GM21576 (cell line): Measurements from ENCODE around the gene PRG2.
"Not testable (repeated sequence)": the region's sequence is repeated elsewhere in the genome, so short reads cannot be mapped to it uniquely, and the experiment has no call there.

Experiments
- ATAC-seq: cut with Tn5 transposase; IDR thresholded peaks from one replicate; pipeline ENCODE4 v1.9.1; 2021; ENCODE audit warnings: mild to moderate bottlenecking, moderate library complexity; ENCODE audit not compliant: unreplicated experiment

The PRG2 gene

GRCh38 chr11:57370251-57370650, 20.2 kb downstream of the PRG2 start:
- no peak for ATAC-seq

- ATAC-seq: no peak
Observed at GRCh38 chr11:57368845-57369232, 21.6 kb downstream of the PRG2 start.

- no peak for ATAC-seq
Observed at GRCh38 chr11:57368106-57368844, 22.2 kb downstream of the PRG2 start.

GRCh38 chr11:57364851-57365660, 25.4 kb downstream of the PRG2 start:
- ATAC-seq: no peak

DNA sequence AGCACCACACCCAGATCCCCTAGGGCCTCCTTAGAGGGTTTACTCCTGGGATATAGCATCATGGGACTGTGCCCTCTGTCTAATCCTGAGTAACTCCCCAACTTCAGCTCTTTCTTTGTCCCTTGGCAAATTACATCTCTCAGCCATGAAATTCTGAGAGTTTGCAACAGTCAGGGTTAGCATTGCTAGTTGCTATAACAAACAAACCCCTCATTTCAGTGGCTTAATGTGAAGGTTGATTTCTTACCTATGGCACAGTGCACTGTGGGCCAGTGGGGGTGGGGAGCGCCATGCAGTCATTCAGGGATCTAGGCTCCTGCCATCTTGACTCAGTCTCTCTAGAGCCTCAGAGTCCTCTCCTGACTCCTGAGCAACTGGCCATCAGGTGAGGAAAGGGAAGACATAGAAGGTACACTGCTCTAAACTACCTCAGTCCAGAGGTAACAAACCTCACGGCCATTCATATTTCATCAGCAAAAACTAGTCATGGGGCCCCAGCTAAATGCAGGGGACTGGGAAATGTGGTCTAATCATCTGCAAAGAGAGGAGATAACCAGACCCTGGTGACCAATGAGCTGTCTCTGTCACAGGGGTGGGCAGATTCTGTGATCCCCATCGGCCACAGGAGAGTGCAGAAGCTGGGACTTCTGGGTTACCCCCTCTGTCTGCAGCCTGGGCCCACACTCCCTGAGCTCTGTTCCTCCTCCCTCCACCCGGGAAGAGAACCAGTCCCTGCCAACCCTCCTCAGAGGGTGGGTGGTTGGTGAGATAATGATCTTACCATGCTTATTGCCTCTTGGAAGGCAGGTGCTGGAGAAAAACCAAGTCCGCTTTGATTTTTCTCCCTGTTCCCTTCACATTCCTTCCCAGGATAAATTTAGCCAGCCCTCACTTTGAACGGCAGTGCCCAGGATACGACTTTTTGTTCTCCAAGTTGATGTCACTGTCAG, 27.0 kb downstream of the PRG2 start:
- no peak for ATAC-seq

DNA sequence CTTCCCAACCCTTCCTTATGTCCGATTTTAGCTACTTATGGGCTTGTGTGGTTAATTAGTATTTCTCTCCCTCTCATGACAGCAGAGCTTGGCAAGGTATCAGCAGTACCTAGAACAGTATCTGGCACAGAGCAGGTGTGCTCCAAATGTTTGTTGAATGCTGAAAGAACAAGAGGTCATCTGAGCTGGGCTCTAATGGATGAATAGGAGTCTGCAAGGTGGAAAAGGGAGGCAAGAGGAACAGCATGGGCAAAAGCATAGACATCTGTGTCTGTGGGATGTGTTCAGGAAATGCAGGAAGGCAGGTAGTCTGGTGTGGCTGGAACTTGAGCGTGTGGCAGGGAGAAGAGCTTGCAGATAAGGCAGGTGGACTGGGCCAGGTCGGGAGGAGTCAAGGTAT, 28.5 kb downstream of the PRG2 start:
- no peak for ATAC-seq

- ATAC-seq: not testable (repeated sequence)
Observed at GRCh38 chr11:57361420-57361819, 29.0 kb downstream of the PRG2 start.

- no peak for ATAC-seq
Observed at GRCh38 chr11:57360991-57361390, 29.5 kb downstream of the PRG2 start.

DNA sequence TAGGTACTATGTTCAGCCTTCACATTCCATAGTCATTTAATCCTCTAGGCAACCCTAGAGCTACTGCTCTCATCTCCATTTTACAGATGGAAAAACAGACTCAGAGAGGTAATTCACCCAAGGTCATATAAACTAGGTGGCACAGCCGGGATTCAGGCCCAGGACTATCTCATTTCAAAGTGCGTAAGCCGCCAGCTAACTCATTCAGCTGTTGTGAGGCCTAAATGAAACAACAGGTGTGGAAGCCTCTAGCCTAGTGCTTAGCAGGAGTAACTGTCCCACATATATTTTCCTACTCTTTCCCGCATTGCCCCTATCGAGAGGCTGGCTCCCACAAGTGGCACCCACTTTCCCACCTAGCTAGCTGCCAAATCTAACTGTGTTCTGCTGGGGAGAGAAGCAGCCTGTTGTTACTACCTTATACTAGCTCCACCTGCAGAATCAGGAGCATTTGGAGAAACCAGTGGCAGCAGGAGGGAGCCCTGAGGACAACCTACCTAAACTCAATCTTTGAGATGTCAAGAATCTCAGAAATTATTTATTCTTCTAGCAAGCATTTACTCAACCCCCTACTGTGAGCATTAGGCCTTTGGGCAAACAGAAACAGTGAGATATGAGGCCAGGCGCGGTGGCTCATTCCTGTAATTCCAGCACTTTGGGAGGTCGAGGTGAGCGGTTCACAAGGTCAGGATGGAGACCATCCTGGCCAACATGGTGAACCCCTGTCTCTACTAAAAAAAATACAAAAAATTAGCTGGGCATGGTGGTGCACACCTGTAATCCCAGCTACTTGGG, 30.4 kb downstream of the PRG2 start:
- no peak for ATAC-seq

DNA sequence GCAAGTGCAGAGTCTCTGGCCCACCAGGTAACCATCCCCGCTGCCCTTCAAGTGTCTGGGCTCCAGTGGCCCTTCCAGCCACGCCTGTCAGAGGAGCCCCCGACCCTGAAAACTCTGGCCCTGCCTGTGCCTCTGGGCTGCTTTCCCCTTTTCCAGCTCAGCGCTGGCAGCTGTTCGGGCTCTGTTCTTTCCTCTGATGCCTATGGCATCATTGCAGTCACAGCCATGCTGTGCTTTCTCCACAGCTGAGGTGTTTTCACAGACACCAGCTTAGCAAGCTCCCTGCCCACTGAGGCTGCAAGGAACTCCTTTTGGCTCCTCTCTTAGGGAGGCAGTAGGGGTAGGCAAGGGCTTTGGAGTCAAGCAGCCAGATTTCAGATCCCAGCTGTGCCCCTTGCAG, 31.1 kb downstream of the PRG2 start:
- no peak for ATAC-seq

DNA sequence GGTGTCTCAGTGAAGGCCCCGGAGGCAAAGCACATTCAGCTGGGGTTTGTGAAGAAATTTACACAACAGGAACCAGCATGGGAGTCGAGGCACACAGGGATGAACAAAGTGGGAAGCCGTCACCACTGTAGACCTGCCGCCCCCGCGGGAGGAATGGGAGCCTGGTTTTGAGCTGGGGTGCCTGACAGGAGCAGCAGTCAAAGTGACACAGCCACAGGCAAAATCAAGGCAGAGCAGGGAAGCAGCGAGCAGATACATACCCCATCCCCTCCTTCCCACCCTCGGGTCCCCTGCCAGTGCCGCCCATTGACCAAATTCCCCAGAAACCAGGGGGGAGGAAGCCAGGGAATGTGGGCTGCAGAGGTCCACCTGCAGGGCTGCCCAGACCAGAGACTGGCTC, 31.5 kb downstream of the PRG2 start:
- ATAC-seq: no peak

- no peak for ATAC-seq
Observed at GRCh38 chr11:57358543-57358961, 31.9 kb downstream of the PRG2 start.

DNA sequence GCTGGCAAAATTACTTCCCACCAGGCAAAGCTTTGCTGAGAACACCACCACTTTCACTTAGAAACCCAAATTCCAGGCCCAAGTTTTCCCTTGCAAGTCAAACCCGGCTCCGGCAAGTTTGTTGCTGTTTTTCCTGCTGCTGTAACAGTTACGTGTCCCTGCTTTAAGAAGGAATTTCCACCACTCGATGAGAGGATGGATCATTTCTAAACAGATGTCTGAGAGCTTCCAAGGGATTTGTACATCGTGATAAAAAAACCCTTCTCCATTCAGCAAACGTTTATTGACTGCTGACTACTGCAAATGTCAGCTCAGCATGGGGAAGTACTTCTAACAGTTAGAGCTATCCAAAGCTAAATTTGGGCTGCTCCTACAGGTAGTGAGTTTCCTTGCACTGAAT, 32.6 kb downstream of the PRG2 start:
- ATAC-seq: no peak

DNA sequence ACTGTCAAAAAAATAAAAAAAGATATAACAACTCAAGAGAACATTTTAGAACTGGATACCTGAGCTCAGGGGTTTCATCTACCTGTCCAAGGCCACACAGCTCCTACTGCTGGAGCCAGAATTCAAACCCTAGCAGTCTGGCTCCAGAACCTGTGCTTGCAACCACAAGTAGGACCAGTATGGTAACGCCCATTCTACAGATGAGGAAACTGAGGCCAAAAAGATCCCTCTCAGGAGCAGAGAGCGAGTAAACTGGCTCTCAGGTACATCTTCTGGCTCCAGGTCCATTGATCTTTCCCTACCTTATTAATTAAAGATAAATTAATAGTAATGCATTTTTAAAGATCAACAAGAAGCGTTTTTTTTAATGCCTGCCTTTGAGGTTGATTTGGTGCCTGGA, 33.1 kb downstream of the PRG2 start:
- no peak for ATAC-seq

- no peak for ATAC-seq
Observed at GRCh38 chr11:57356268-57356667, 34.2 kb downstream of the PRG2 start.

DNA sequence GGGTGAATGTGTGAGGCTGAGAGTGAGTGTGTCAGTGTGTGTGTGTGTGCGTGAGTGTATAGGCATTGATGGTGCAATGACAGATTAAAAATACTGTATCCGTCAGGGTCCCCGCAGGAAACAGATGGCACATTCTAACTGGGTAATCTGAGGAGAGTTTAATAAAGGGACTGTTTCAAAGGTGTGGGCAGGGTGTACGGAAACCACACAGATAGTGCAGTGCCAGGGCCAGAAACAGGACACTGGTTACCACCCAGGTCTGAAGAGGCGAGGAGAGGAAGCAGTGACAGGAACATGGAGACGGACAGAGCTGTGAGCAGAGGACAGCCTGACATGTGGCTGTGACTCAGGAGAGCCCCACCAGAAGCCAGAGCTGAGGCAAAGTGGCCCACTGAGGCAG, 35.8 kb downstream of the PRG2 start:
- ATAC-seq: no peak

DNA sequence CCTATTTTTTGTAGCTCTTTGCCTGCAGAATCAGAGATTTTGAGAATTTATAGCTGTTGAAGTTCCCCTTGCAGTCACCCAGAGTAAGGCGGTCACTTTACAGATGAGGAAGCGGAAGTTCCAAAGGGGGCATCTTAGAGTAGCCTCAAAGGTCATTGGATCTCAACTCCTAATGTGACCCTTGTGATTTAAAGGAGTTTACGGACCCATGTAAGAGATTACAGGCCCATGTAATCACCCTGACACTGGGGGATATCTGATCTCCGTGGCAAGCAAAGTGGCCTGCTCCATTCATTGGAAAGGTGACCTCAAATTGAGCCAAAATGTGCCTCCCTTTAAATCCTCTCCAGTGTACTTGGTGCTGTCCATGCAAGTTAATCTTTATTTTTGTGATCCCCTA, 36.6 kb downstream of the PRG2 start:
- no peak for ATAC-seq

DNA sequence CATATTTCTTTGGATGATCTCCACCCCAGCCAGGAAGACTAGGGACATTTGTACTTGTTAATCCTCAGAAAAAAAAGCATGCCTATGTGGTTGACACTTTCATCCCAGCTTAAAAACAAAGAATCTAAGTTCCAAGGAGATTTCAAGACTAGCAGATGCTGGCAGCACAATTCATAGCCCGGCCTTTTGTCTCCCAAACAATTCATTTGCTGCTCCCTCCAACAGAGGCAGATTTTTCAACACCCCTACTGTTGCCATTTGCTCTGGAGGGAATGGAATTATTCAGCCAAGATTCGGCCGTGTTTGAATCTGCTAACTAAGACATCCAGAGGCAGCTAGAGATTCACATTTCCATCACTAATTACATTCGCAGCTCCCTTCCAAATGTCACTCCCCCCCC, 37.0 kb downstream of the PRG2 start:
- no peak for ATAC-seq

DNA sequence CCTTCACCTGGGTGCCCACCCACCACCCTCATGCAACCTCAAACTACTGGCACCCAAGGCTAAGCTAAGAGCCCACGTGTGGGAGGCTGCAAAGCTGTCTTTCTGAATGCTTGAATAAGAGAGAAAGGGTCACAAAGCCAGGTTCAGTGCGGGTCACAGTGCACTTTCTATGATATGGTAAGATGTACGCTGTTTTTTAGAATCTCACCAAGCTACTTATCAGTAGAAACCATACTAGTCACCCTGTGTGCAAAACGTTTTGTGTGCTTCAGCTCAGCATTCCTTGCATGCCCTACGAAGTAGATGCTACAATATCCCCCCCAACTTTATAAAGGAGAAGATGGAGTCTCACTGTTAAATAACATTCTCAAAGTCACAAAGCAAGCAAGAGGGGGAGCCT, 37.4 kb downstream of the PRG2 start:
- no peak for ATAC-seq

DNA sequence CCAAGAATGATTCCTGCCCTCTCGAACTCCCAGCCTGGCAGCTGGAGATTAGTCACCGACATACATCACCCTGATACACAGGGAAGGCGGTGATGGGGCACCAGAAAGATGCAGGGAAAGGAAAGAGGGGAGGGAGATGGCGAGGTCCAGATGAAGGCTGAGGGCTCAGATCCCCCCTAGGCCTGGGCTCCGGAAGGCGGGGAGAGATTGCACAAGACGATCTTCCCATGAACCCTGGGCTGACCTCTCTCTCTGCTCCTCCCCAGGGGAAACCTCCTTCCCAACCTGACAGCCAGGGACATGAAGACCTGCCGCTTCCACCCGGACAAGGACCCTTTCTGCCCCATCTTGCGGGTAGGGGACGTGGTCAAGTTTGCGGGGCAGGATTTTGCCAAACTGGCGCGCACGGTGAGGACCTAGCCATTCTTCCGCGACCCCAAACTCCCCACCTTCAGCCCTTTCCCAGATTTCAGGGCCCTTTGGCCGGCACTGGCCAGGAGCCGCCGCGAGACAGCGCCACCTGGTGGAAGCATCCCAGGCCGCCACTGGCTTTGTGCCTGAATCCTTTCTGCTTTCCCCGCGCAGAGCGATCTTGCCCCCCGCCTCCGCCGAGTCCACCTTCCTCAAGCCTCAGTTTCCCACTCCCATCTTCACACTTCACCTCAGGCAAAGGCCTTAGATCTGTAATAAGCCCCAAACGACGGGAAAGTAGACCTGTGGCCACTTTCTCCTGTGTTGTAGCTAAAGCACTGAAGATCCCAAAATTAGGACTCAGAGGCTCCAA, 40.8 kb downstream of the PRG2 start:
- ATAC-seq: no peak
